ENCODE data around the gene CDC34.

Gene CDC34

DNA sequence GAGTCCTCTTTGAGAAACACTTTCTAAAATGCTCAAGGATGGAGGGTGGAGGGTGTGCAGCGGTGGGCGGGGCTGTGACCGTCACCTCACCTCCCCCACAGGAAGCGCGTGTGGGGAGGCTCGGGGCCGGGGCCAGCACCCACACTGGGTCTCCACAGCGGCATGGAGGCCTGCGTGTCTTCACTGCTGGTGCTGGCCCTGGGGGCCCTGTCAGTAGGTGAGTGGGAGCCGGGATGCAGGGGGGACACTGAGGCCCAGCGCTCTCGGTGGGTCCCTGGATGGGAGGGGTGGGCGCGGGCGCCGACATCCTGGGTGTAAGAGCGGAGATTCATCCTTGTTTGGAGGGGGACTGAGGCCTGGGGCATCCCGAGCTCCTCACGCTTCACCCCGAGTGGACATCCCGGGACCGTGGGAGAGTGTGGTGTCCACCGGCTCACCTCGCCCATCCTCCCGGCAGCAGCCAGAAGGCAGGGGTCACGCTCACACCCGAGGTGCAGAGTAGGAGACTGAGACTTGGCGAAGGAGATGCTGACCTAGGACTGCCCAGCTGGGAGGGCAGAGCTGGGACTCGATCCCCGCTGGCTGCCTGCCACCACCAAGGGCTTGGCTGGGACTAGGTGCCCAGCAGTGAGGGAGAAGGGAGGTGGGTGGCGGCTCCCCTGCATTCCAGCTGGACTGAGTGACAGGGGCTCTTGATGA, 12.5 kb downstream of the CDC34 start, which contains the start of gene GZMM:
TSS of gene GZMM (plus strand) at position 144 of the 699 bp plus-strand sequence. CDS start at position 163, 19 bp downstream.
- peak; percentile 84 to 90 for DNase-seq

DNA sequence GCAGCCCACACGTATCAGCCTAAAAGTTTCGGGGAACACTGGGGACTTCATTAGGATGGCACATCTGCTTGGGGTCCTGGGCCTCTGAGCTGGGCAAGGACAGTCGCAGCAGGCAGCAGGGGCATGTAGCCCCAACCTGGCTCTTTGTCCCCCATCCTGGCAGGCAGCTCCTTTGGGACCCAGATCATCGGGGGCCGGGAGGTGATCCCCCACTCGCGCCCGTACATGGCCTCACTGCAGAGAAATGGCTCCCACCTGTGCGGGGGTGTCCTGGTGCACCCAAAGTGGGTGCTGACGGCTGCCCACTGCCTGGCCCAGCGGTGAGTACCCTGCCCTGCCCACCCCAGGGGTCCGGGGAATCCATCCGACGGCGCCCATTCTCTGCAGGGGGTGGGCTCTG, 15.6 kb downstream of the CDC34 start:
- no peak for DNase-seq

DNA sequence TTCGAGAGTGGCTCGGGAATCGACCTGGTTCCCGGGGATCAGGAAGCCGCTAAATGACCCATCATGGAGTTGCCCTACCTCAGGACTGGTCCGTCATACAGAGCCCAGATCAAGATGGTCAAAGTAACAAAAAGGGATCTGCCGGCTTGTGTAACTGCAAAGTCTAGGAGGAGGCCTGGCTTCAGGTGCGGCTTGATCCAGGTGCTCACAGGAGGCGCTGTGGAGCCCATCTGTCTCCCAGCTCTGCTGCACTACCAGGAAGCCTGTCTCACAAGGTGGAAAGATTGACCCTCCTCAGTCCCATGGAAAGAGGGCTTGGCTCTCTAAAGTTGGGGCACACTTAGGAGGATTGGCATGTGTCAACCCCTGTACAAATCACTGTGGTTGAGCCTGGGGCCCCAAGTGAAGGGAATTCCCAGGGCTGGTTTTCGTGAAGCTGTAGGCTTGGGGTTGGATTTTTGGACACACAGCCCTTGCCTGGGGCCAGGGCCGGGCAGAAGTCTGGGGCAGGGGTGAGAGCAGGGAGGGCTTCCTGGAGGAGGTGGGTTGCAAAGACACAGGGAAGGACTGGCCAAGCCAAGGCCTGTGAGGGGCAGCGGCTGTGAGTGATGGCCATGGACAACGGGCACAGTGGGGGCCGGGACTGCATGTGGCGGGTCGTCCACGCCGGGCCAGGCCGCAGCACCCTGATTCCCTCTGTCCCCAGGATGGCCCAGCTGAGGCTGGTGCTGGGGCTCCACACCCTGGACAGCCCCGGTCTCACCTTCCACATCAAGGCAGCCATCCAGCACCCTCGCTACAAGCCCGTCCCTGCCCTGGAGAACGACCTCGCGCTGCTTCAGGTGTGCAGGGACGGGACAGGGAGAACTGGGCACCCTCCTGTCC, 16.5 kb downstream of the CDC34 start:
- no peak for DNase-seq

DNA sequence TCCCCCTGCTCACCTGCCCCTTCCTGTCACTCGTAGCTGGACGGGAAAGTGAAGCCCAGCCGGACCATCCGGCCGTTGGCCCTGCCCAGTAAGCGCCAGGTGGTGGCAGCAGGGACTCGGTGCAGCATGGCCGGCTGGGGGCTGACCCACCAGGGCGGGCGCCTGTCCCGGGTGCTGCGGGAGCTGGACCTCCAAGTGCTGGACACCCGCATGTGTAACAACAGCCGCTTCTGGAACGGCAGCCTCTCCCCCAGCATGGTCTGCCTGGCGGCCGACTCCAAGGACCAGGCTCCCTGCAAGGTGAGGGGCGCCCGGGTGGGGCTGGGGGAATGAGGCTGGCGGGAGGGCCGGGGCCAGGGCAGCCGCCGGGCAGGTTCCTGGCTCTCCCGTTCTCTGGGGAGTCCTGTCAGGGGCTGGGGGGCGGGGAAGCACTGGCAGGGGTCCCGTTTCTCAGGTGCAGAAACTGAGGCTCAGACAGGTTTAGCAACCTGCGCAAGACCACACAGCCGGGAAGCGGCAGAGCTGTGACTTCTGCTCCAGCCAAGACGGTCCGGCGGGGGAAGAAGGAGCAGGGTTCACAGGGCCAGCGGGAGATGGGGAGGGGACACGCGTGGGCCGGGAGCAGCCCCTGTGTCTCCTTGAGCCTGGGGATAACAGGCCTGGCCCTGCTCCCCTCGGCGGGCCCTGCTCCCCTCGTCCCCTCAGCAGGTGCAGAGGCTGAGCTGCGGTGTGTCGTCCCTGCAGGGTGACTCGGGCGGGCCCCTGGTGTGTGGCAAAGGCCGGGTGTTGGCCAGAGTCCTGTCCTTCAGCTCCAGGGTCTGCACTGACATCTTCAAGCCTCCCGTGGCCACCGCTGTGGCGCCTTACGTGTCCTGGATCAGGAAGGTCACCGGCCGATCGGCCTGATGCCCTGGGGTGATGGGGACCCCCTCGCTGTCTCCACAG, 17.6 kb downstream of the CDC34 start:
- DNase-seq = no peak

DNA sequence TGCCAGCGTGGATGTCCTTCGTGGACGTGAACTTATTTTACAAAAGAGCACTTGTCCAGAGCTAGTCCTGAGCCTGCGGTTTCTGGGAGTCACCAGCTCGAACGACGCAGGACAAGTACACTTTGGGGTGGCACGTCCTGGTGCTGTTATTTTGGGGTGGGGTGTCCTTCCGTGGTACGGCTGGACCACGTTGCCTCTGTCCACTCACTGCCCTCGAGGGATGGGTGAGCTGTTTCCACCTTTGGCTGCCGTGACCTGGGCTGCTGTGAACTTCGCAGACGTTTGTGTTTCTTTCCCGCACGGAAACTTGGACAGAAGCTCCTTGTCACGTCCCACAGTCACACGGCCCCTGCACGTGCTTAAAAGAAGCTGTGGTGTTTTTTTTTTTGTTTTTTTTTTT, 23.3 kb downstream of the CDC34 start:
- no peak for DNase-seq

DNA sequence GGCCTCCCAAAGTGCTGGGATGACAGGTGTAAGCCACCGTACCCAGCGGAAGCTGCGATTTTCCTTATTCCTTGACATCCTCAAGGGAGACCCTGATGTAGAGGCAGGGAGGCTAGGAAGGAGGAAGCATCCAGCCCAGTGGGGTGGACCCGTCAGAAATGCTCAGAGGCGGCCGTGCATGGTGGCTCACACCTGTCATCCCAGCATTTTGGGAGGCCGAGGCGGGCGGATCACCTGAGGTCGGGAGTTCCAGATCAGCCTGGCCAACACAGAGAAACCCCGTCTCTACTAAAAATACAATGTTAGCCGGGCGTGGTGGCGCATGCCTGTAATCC, 23.9 kb downstream of the CDC34 start:
- no peak for DNase-seq

DNA sequence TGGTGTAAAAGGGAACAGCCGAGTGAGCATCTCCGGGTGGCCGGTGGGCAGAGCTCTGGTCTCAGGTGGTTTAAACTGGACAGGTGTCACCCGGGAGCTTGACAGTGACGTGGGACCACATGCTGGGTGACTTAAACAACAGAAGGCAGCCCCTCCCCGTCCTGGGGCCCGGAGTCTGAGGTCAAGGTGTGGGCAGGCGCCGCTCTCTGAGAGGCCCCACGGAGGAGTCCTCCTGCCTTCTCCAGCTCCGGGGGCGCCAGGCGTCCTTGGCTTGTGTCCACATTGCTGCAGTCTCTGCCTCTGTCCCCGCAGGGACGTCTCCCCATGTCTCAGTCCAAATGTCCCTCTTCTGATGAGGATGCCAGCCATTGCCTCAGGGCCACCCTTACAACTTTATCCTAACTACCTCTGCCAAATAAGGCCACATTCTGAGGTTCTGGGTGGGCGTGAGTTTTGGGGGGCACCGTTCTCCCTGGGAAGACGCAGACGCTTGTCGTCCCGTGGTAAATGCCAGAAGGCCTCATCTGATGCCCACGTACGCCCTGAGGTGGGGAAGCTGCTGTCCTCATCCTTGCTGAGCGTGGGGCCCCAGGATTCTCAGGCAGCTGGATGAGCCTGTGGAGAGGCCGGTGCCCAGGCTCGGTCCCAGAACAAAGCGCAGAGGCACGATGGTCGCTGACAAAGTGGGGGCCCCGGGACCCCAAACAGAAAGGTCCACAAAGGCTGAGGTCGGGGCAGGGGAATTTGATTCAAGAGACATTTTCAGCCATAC, 25.2 kb downstream of the CDC34 start:
- DNase-seq = no peak

DNA sequence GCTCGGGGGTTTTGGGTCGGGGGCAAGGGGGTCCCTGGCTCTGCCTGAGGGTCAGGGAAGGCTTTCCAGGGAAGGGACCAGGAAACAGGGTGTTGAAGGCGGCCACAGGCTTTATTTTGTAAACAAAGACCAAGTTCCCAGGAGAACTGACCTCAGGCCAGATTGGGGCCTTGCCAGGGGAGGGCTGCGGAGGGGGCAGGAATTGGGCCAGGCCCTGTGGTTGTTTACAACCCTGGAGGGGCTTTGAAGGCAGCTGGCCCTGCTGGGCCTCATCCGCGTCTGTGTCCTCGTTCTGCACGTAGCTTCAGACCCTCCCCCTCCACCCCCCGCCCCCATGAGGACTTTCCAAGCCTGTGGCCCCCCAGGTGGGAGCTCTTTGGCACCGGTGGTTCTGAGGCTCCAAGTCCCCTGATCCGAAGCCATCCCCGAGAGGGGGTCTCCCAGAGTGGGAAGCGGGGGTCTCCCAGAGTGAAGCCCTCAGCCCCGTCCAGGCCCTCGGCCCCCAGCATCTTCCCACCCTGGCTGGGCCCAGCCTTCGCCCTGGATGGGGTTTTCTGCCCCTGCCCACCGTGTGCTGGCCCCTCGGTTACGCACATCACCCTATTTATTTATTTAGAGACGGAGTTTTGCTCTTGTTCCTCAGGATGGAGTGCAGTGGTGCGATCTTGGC, 27.3 kb downstream of the CDC34 start:
- no peak for DNase-seq

DNA sequence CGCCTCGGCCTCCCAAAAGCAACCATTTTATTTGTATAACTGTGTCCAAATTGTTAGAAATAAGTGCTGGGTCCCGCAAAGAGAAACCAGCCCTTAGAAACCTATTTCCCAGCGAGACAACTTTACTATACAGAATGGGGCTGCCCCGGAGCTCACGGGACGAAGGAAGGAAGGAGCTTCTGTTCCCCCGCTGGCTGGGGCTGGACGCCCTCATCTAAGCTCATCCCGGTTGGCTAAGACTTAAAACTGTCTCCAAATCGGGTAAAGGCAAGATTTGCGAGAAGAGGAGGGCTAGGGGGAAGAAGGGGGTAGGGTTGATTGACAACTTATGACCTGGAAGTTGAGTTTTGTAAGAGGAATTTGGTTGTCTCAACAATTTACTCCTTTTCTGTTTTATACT, 28.6 kb downstream of the CDC34 start:
- no peak for DNase-seq

DNA sequence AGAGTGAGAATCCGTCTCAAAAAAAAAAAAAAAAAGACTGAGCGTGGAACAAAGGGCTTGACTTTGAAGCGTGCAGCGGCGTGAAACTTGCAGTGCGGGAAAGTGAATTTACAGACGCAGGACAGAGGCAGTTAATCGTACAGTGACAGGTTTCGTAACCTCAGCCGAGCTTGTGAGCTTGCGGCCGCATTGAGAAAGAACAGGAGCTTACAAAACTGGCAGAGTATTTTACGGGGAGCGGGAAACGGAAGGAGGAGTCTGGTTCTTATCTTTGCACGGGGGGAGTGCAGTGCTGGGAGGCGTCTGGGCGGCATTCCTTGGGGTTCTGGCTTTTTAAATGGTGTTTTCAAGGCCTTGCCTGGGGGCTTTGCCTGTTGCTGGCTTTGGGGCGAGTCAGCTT, 34.8 kb downstream of the CDC34 start:
- peak in 1 of 2 donors; percentile 47 for DNase-seq

DNA sequence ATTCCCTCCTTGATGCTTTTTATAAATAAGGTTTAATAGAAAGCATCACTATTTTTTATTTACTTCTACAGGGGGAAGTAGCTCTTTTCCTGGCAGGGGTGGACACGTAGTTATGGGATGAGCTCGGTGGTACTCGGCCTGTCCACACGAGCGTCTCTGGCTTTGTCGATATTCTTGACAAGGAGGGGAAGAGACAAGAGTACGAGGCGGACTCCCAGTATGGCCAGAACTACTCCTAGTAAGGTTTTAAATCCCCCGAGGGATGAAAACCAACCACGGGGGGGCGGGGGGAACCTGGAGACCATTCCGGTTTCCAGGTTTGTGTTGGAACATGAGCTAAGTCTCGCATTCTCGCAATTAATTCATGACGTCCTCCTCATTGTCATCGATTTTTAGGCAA, 35.3 kb downstream of the CDC34 start:
- no peak for DNase-seq

DNA sequence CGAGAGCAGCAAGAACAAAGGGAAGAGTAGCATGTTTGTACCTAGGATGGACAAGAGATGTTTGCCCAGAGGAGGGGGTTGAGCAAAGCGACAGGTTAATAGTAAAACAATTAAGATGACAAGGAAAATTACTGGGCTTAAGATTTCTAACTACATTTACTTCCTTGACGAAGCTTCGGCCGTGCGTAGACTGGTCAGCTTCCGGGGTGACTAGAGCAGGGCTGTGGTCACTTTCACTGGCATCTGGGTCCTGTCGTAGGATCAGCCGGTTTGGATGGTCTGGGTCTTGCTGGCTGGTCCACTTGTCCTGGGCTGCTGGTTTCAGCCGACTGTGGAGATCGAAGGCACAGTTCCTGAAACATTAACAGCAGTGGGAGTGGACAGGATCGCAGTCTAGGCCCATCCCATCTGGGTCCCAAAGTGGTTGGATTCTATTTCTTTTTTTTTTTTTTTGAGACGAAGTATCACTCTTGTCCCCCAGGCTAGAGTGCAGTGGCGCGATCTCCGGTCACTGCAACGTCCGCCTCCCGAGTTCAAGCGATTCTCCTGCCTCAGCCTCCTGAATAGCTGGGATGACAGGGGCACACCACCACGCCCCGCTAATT, 35.8 kb downstream of the CDC34 start:
- DNase-seq = no peak

DNA sequence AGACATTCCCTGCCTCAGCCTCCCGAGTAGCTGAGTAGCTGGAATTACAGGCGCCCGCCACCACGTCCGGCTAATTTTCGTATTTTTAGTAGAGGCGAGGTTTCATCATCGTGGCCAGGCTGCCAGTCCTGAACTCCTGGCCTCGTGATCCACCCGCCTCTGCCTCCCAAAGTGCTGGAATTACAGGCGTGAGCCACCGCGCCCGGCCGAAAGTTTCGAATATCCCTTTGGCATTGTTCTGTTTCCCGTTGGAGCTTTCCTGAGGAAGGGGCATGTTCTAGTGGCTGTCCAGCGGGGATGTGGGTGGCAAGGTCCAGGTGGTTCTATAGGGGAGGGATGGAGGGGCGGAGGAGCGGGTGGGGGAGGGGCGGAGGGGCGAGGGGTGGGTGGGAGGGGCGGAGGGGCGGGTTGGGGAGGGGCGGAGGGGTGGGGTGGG, 38.7 kb downstream of the CDC34 start:
- DNase-seq = no peak

DNA sequence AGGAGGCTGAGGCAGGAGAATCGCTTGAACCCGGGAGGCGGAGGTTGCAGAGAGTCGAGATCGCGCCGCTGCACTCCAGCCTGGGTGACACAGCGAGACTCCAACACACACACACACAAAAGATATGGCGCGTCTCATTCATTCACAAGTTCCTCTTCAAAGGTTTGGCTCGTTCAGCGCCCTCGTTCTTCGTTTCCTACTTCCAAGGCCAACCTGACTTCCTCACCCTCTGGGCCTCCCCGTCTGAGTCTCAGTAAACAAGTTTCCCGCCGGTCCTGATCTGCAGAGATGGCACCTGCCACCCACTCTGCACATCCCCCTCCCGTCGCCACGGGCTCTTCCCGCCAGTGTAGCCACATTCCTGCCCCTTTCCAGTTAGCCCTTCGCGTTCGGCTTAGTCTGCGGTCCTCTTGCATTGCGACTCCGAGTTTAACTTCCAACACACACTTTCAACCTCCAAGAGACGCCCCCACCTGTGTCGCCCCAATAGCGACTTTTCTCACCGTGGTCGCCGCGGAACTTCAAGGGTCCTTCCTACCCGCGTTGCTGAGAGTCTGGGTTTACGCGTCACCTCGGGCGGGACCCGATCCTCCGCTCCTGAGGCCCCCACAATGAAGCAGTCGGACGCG, 39.5 kb downstream of the CDC34 start:
- DNase-seq = peak; percentile 53 to 66

DNA sequence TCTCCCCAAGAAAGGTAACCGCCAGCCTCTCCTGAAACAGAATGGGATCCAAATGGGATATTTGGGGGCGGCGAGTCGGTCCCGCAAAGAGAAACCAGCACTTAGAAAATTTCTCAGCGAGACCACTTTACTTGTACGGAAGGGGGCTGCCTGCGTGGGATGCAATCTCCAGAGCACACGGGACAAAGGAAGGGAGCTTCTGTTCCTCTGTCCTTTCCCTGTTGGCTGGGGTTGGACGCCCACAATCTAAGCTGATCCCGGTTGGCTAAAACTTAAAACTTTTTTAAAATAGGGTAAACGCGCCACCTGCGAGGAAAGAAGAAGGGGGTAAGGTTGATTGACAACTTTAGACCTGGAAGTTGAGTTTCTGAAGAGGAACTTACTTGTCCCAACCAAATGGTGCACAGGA, 40.0 kb downstream of the CDC34 start:
- DNase-seq = peak in 1 of 2 donors; percentile 40

DNA sequence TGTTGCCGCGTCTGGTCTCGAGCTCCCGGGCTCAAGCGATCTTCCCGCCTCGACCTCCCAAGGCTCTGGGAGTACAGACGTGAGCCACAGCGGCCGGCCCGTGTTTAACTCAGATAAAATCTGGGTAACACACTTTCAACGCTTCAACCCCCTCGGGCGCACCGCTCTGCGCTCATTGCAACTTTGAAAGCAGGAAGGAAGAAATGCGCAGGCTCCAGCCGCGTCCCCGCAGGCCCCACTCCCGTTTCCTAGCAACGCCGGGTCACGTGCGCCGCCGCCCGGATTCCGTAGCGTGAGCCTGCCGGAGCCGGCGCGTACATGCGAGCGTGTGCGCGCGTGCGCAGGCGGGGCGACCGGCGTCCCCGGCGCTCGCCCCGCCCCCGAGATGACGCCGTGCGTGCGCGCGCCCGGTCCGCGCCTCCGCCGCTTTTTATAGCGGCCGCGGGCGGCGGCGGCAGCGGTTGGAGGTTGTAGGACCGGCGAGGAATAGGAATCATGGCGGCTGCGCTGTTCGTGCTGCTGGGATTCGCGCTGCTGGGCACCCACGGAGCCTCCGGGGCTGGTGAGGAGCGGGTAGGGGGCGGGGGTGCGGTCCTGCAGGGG, 40.7 kb downstream of the CDC34 start, which contains the start of gene BSG:
TSS of gene BSG (plus strand) at position 457 of the 603 bp plus-strand sequence. CDS start at position 496, 39 bp downstream.
- DNase-seq = peak; percentile 97 to 98

DNA sequence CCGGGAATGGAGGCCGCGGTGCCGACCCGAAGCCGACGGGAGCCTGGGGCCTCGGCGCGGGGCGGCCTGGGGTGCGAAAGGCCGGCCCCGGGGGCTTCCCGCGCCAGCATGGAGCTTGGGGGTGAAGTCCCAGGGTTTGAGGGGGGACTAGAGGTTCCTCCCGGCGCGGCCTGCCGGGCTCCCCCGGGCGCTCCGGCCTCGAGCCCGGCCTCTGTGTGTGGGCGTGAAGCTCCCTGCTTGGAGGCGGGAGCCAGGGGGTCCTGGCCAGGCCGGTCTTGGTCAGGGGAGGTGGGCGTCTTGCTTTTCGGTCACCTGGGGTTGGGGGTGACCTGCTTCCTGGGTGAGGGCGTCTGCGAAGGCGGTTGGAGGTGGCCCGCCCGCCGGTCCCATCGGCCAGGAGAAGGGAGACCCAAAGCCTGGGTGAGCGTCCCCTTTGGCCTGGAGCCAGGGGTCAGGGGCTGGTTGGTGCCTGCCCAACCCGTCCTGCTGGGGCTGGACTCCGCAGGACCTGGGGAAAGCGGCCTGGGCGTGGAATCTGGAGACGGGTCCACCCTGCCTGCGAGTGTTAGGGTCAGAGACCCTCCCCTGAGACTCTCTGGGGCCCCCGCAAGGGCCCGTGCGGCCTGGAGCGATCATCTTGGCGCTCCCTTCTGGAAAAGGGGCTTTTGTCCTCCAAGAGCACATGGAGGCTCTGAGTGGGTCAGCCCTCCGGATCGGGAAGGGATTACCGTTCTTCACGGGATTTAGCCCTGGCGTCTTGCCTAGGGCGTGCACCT, 41.4 kb downstream of the CDC34 start:
- no peak for DNase-seq

DNA sequence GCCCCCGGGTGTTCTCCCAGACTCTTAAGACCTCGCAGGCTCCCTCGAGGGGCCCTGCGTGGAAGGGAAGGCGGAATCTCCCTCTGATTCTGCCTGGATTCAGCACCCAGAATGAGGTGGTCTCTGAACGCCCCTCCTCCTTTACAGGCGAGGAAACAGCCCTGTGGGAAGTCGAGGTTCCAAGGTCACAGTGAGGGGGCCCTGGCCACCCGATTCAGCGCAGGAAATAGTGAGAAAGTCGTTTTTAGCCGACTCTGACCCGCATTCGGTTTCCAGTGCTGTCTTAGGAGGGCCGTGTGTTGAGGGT, 41.9 kb downstream of the CDC34 start:
- DNase-seq = no peak

All from CD4-positive, alpha-beta T cell treated with Interferon alpha-2 for 1 hour (primary cell).